HG03097 (cell line): ENCODE data around the gene MED26.
"Not testable (repeated sequence)": the region's sequence is repeated elsewhere in the genome, so short reads cannot be mapped to it uniquely, and the experiment has no call there.

Experiments
- ATAC-seq: cut with Tn5 transposase; IDR thresholded peaks from one replicate; pipeline ENCODE4 v1.9.1; 2021; ENCODE audit not compliant: unreplicated experiment, low FRiP score

The MED26 gene

DNA sequence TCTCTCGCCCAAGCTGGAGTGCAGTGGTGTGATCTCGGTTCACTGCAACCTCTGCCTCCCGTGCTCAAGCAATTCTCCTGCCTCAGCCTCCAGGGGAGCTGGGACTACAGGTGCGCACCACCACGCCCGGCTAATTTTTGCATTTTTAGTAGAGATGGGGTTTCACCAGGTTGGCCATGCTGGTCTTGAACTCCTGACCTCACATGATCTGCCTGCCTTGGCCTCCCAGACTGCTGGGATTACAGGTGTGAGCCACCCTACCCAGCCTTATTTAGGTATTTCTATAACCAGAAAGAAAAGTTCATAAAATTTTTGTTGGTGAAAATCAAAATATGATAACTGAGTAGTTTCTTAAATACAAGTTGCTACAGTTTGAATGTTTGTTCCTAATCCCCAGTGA is 84.3 kb downstream of the MED26 start:
- not testable (repeated sequence) for ATAC-seq

DNA sequence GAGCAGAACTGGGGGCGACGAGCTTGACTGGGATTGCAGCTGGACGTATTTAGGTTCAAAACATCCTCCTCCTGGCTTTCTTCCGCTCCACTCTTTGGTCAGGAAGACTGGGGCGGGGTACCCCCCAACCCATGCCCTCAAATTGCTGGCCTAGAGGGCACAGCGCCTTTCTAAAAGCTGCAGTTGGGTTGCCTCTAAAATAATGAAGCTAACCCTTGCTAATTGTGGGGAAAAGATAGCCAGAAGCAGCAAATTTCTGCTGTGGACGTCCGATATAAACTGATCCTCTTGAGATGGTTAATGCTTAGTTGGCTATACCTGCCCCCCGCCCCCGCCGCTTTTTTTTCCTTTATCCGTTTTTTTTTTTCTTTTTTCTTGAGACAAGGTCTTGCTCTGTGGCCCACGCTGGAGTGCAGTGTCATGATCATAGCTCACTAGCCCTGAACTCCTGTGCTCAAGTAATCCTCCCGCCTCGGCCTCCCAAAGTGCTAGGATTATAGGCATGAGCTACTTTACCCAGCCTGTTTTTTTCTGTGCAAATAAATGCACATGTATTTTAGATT is 85.0 kb downstream of the MED26 start:
- ATAC-seq = no peak

GRCh38 chr19:16542045-16542909 is 85.7 kb downstream of the MED26 start, which contains the start of gene CHERP:
Gene CHERP, minus strand, starts transcription at chr19:16542437. Its CDS starts 59 bp downstream, at chr19:16542378.
- peak; percentile 76 for ATAC-seq

GRCh38 chr19:16541526-16542044 is 86.4 kb downstream of the MED26 start:
- ATAC-seq = peak; percentile 13

- no peak for ATAC-seq
Observed at GRCh38 chr19:16540948-16541347, 87.1 kb downstream of the MED26 start.

DNA sequence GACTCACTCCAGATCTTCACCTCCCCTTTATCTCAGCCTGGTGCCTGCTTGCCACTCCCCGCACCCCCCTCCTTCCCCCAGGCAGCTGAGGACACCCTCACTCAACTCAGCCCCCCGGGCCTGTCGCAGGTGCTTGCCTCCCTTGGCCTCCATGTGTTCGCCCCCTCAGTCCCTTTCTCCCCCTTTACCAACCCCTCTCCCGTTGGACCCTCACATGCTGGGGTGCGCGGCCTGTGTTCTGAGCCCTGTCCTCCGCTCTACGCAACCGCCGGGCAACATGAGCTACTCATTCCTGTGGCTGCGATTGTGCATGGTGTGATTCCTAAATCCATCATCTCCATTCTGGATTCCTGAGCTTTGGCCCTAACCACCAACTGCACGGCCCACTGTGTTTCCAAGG is 90.9 kb downstream of the MED26 start:
- no peak for ATAC-seq

- ATAC-seq = no peak
Observed at GRCh38 chr19:16536130-16536529, 91.9 kb downstream of the MED26 start.

- no peak for ATAC-seq
Observed at GRCh38 chr19:16535381-16535780, 92.6 kb downstream of the MED26 start.

DNA sequence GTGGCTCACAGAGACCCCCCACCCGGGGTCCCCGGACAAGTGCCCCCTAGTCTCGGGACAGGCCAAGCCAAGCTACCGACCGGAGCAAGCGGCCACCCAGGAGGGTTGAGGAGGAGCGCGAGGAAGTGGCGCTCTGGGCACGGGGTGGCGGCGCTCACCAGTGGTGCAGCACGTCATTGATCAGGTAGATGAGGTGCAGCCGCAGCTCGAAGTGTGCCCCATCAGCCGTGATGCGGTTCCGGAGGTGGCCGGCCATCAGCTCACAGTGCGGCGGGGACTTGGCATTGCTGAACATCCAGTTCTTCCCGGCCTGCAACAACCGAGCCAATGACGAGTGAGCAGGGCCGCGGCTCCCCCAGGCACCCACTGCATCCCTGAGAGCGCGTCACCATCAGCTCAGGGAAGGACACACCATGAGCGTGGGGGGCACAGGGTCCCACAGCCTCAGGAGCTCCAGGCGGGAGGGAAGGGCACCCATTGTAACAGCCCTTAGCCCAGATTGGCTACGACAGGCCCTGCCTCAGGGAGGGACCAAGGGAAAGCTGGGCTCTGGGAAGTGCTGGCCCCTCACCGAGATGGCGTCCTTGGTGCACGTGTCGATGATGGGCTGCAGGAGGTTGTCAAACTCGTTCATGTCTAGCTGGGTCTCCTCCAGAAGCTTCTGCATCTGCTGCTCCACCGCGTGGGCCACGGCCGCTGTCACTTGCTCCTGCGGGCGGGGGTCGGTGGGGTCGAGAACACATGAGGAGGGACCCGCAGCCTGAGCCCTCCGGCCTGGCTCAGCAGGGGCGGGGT is 95.4 kb downstream of the MED26 start:
- ATAC-seq = no peak

GRCh38 chr19:16531380-16531669 is 96.7 kb downstream of the MED26 start:
- no peak for ATAC-seq

DNA sequence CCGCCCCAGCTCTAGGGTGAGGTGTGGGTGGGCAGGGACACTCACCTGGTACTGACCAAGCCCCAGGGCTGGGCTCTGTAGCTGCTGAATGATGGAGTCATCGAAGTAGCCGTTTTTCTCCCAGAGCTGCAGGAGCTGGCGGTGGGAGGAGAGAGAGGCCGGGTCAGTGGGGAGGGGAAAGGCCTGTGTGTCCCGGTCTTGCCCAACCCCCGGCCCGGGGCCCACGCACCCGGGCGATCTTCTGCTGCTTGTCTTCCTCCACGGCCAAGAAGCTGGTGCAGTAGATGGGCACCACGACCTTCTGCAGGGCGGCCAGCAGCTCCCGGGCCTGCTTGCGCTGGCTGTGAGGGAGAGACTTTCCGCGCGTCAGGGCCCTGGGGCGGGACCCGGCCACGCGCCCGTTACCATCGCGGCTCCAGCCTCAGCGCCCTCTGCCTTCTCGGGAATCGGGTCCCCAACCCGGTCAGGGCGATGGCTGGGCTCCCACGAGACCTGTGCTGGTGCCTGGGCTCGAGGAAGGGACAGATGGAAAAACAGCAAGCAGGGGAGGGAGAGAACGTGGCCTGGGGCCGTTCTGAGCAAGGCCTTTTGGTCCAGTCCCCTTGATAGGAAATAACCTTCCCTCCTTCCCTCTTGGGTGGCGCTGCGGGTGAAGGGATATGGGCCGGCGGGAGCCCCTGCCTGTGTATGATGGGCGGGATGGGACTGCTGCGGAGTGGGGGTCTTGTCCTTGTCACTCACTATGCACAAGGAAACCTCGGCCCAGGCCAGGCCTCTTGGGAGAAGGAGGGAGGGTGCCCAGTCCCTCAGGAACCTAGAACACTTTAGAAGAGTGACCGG is 97.2 kb downstream of the MED26 start:
- no peak for ATAC-seq

- no peak for ATAC-seq
Observed at GRCh38 chr19:16529466-16530144, 98.4 kb downstream of the MED26 start.

- no peak for ATAC-seq
Observed at GRCh38 chr19:16527971-16528521, 100.0 kb downstream of the MED26 start.

- no peak for ATAC-seq
Observed at GRCh38 chr19:16527334-16527935, 100.6 kb downstream of the MED26 start.

GRCh38 chr19:16525751-16526481 is 102.1 kb downstream of the MED26 start:
- no peak for ATAC-seq

GRCh38 chr19:16524991-16525734 is 102.8 kb downstream of the MED26 start:
- ATAC-seq = no peak
